IPS-18a (cell line): ENCODE data around the gene F2R.
"Not testable (repeated sequence)": the region's sequence is repeated elsewhere in the genome, so short reads cannot be mapped to it uniquely, and the experiment has no call there.

Experiments used
- H3K27ac ChIP-seq: one replicate; pipeline ENCODE4 v1.5.1; 2013; ENCODE audit warnings: low read length
- H3K27me3 ChIP-seq: one replicate; pipeline ENCODE4 v1.6.1; 2013; ENCODE audit warnings: mild to moderate bottlenecking, low read length; ENCODE audit not compliant: control insufficient read depth, insufficient read depth
- H3K36me3 ChIP-seq: one replicate; pipeline ENCODE4 v1.6.1; 2013; ENCODE audit warnings: low read depth, low read length; ENCODE audit not compliant: control insufficient read depth
- H3K4me1 ChIP-seq: one replicate; pipeline ENCODE4 v1.6.1; 2013; ENCODE audit warnings: low read depth, low read length; ENCODE audit not compliant: control insufficient read depth
- H3K4me3 ChIP-seq: one replicate; pipeline ENCODE4 v1.5.1; 2013; ENCODE audit warnings: low read length
- H3K9ac ChIP-seq: one replicate; pipeline ENCODE4 v1.6.1; 2013; ENCODE audit warnings: mild to moderate bottlenecking, low read length, moderate library complexity
- H3K9me3 ChIP-seq: one replicate; pipeline ENCODE4 v1.6.1; 2013; ENCODE audit warnings: low read depth, low read length; ENCODE audit not compliant: control insufficient read depth

The F2R gene

GRCh38 chr5:76715736-76716455, at the start of gene F2R:
Gene F2R, plus strand, starts transcription at chr5:76716126. Its CDS starts 182 bp downstream, at chr5:76716308.
- Histone ChIP-seq H3K27me3 (peaks cover 32% of the 10 kb centered on the region), H3K27ac (no peak within 1 kb of the TSS), H3K9me3 (no peaks in the 10 kb centered on the region), H3K9ac (peak within 1 kb of the TSS; percentile 75), H3K36me3 (no peaks in the 10 kb centered on the region), H3K4me3 (peak within 1 kb of the TSS; percentile 93), H3K4me1 (peaks cover 10% of the 10 kb centered on the region)

GRCh38 chr5:76667495-76667894, 48.4 kb upstream of the F2R start:
- no peak overlapping the region for H3K27ac ChIP-seq
- no peaks in the 10 kb centered on the region for H3K4me1 ChIP-seq
- no peaks in the 10 kb centered on the region for H3K36me3 ChIP-seq
- no peaks in the 10 kb centered on the region for H3K9me3 ChIP-seq
- no peak overlapping the region for H3K4me3 ChIP-seq
- H3K27me3 ChIP-seq: no peaks in the 10 kb centered on the region
- no peak overlapping the region for H3K9ac ChIP-seq

GRCh38 chr5:76669245-76669644, 46.7 kb upstream of the F2R start:
- H3K9ac ChIP-seq: no peak overlapping the region
- no peaks in the 10 kb centered on the region for H3K9me3 ChIP-seq
- no peaks in the 10 kb centered on the region for H3K36me3 ChIP-seq
- no peak overlapping the region for H3K27ac ChIP-seq
- H3K4me1 ChIP-seq: no peaks in the 10 kb centered on the region
- H3K4me3 ChIP-seq: no peak overlapping the region
- no peaks in the 10 kb centered on the region for H3K27me3 ChIP-seq

GRCh38 chr5:76670508-76670907, 45.4 kb upstream of the F2R start:
- Histone ChIP-seq H3K27ac (no peak overlapping the region), H3K4me1 (no peaks in the 10 kb centered on the region), H3K27me3 (no peaks in the 10 kb centered on the region), H3K9ac (no peak overlapping the region), H3K4me3 (no peak overlapping the region), H3K9me3 (no peaks in the 10 kb centered on the region), H3K36me3 (peaks cover 6% of the 10 kb centered on the region)

- Histone ChIP-seq H3K4me3 (no peak overlapping the region), H3K9ac (no peak overlapping the region), H3K27ac (no peak overlapping the region), H3K4me1 (no peaks in the 10 kb centered on the region), H3K27me3 (no peaks in the 10 kb centered on the region), H3K36me3 (peaks cover 6% of the 10 kb centered on the region), H3K9me3 (no peaks in the 10 kb centered on the region)
Observed at GRCh38 chr5:76672242-76672641, 43.7 kb upstream of the F2R start.

- H3K4me3 ChIP-seq: no peak overlapping the region
- H3K36me3 ChIP-seq: peaks cover 6% of the 10 kb centered on the region
- no peak overlapping the region for H3K27ac ChIP-seq
- H3K4me1 ChIP-seq: no peaks in the 10 kb centered on the region
- no peak overlapping the region for H3K9ac ChIP-seq
- H3K27me3 ChIP-seq: no peaks in the 10 kb centered on the region
- no peaks in the 10 kb centered on the region for H3K9me3 ChIP-seq
Observed at GRCh38 chr5:76673125-76673524, 42.8 kb upstream of the F2R start.

GRCh38 chr5:76674330-76675066, 41.4 kb upstream of the F2R start:
- H3K36me3 ChIP-seq: peaks cover 6% of the 10 kb centered on the region
- H3K27me3 ChIP-seq: no peaks in the 10 kb centered on the region

GRCh38 chr5:76675364-76675763, 40.6 kb upstream of the F2R start:
- Histone ChIP-seq H3K9ac (no peak overlapping the region), H3K27ac (no peak overlapping the region), H3K27me3 (no peaks in the 10 kb centered on the region), H3K36me3 (peaks cover 6% of the 10 kb centered on the region), H3K4me3 (no peak overlapping the region), H3K9me3 (no peaks in the 10 kb centered on the region), H3K4me1 (no peaks in the 10 kb centered on the region)

More at GRCh38 chr5:76674330-76675066, 41.4 kb upstream of the F2R start:
- Histone ChIP-seq H3K4me3 (no peak overlapping the region), H3K27ac (no peak overlapping the region), H3K9ac (no peak overlapping the region), H3K4me1 (no peaks in the 10 kb centered on the region), H3K9me3 (no peaks in the 10 kb centered on the region)

- Histone ChIP-seq H3K27me3 (no peaks in the 10 kb centered on the region), H3K36me3 (peaks cover 6% of the 10 kb centered on the region), H3K9me3 (no peaks in the 10 kb centered on the region)
Observed at GRCh38 chr5:76677849-76678472, 38.0 kb upstream of the F2R start.

GRCh38 chr5:76679231-76679630, 36.7 kb upstream of the F2R start:
- Histone ChIP-seq H3K4me3 (no peak overlapping the region), H3K9ac (no peak overlapping the region), H3K36me3 (peaks cover 13% of the 10 kb centered on the region), H3K27ac (no peak overlapping the region), H3K27me3 (no peaks in the 10 kb centered on the region), H3K4me1 (no peaks in the 10 kb centered on the region), H3K9me3 (no peaks in the 10 kb centered on the region)

More at GRCh38 chr5:76677849-76678472, 38.0 kb upstream of the F2R start:
- H3K4me1 ChIP-seq: no peaks in the 10 kb centered on the region
- no peak overlapping the region for H3K9ac ChIP-seq
- no peak overlapping the region for H3K4me3 ChIP-seq
- H3K27ac ChIP-seq: no peak overlapping the region

GRCh38 chr5:76680826-76681225, 35.1 kb upstream of the F2R start:
- peaks cover 16% of the 10 kb centered on the region for H3K36me3 ChIP-seq
- H3K9ac ChIP-seq: not testable (repeated sequence)

More at GRCh38 chr5:76680826-76681225, 35.1 kb upstream of the F2R start:
- H3K27me3 ChIP-seq, H3K9me3 ChIP-seq, H3K4me1 ChIP-seq, H3K4me3 ChIP-seq, H3K27ac ChIP-seq: not testable (repeated sequence)
